Astrocyte (in vitro differentiated cells and primary cell): ENCODE measurements around the gene PCDHGB1.

Source experiments
- CTCF ChIP-seq: IDR thresholded peaks from 2 replicates; pipeline ENCODE4 v1.5.1; 2011; ENCODE audit warnings: low read depth, mild to moderate bottlenecking, inconsistent platforms, low read length, moderate library complexity; ENCODE audit not compliant: insufficient read depth
- EZH2 ChIP-seq: IDR thresholded peaks from 2 replicates; pipeline ENCODE4 v1.6.1; 2012; ENCODE audit warnings: mild to moderate bottlenecking, low read length, inconsistent platforms; ENCODE audit not compliant: insufficient read depth

DNA sequence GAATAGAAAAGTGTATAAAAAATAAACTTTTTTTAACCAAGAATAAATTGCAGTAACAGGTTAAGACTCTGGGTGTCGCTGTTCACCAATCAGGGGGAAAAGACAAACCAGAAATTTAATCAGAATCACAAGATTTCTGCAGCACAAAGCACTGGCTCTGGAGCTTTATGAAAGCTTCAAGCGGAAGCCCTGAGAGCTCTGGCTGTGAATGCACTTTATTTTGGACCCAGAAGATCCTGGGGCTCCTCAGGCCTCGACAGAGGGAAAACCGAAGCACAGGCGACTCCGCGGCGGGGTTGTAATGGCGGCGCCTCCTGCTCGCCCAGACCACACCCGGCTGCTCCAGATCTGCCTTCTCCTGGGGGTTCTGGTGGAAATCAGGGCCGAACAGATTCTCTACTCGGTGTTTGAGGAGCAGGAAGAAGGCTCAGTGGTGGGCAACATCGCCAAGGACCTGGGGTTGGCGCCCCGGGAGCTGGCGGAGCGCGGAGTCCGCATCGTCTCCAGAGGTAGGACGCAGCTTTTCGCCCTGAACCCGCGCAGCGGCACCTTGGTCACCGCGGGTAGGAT, 5.1 kb downstream of the PCDHGB1 start, which contains the start of gene PCDHGA4:
- TF ChIP-seq CTCF (peak; percentile 39), EZH2 (no peak)
